ENCODE results near the gene BHLHE40. TPM values are rescaled to one million over a fixed set of nuclear protein-coding genes. Genes with fewer than 3 reads are reported as not detected.

The BHLHE40 gene
- total and polyA plus RNA-seq, 9 donors = 13.2 to 38.2 (median 24.4) TPM

GRCh38 chr3:5032844-5033243 is 53.6 kb downstream of the BHLHE40 start:
- no peaks in the 10 kb centered on the region for H3K4me1 ChIP-seq (ENCODE audit: control insufficient read depth, insufficient read depth, low read length)
- 83% methylated on average over 3 of the region's 6 CpGs for WGBS (ENCODE audit: insufficient coverage)
- H3K4me3 ChIP-seq (ENCODE audit: low read length) = no peak overlapping the region
- no peaks in the 10 kb centered on the region for H3K36me3 ChIP-seq (ENCODE audit: control insufficient read depth, insufficient read depth, low read length)
- H3K27ac ChIP-seq (ENCODE audit: low read length) = no peak overlapping the region
- no peaks in the 10 kb centered on the region for H3K27me3 ChIP-seq (ENCODE audit: control insufficient read depth, insufficient read depth, low read length)
- no peak for DNase-seq
- no peaks in the 10 kb centered on the region for H3K9me3 ChIP-seq (replicated peaks; ENCODE audit: control insufficient read depth, low read depth, low read length)

Other genes starting within 250 kb of the BHLHE40 start
- gene ARL8B, start 142.9 kb downstream of the BHLHE40 start, total RNA-seq = 26.7 TPM
- gene ARL8B, start 142.9 kb downstream of the BHLHE40 start, polyA plus RNA-seq (ENCODE audit: insufficient read depth in 1 of 8, insufficient read length in 8 of 8, low replicate concordance in 1 of 8) = 10 to 100 TPM; 32.7 to 48.5 (median 41.1) TPM
- 6.6 TPM for gene EDEM1, start 208.3 kb downstream of the BHLHE40 start, total RNA-seq
- gene EDEM1, start 208.3 kb downstream of the BHLHE40 start, polyA plus RNA-seq (ENCODE audit: insufficient read depth in 1 of 8, insufficient read length in 8 of 8, low replicate concordance in 1 of 8) = 10 to 100 TPM in 2 of 8 donors, 1 to 10 TPM in 6; 8.3 to 13.2 (median 9.4) TPM